Fibroblast of pulmonary artery (primary cell): Measurements from ENCODE around the gene GRB10.

Experiments
- DNase-seq: peaks from one replicate; pipeline ENCODE4 v3.0.0-alpha.2; 2010; ENCODE audit warnings: low read depth
- H3K4me3 ChIP-seq: replicated peaks from 2 replicates; pipeline ENCODE4 v1.5.1; 2011; ENCODE audit warnings: low read depth, mild to moderate bottlenecking, control low read depth, low read length, moderate library complexity
- CTCF ChIP-seq: IDR thresholded peaks from 2 replicates; pipeline ENCODE4 v1.5.1; 2011; ENCODE audit warnings: mild to moderate bottlenecking, control low read depth, low read length, inconsistent platforms; ENCODE audit errors: missing control alignments

GRB10 gene

DNA sequence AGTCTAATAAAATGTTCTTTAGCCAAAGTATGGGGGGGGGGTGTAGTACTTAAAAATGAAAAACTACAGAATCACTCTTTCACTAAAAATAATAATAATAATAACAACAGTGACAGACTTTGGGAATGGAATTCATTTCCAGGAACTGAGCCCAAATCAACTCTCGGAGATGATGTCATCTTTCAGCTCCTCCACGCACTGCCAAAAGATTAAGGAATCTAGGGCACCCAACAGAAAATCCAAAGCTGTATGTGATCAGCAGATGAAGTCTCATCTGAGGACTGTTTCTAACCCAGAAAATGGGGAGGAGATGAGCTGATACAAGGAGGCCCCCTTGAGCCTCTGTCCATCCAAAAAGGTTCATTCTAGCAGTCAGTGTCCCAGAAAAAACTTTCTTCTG is 54.5 kb downstream of the GRB10 start:
- peak; percentile 73 for DNase-seq
- no peak for TF ChIP-seq CTCF
- no peak overlapping the region for H3K4me3 ChIP-seq

DNA sequence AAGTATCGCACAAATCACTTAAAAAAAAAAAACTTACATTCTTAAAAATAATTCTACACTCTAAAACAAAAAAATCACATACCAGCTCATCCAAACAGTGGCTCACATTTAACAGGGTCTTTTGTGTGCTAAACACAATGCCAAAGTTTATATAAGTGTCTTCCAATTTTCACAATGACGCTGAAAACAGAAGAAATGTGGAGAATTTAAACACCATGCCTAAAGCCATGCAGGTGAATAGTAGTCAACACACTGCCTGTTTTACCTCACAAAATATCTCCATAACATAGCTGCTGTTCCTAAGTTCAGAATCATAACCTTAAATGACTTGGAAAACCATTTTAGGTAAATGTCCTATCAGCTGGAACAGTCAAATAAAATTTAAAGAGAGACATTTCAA is 55.0 kb downstream of the GRB10 start:
- no peak overlapping the region for H3K4me3 ChIP-seq
- TF ChIP-seq CTCF, result no peak
- DNase-seq, result no peak

GRCh38 chr7:50727072-50727471 is 55.6 kb downstream of the GRB10 start:
- TF ChIP-seq CTCF, result no peak
- H3K4me3 ChIP-seq, result no peak overlapping the region
- DNase-seq, result peak; percentile 53

GRCh38 chr7:50725774-50726173 is 56.9 kb downstream of the GRB10 start:
- no peak for TF ChIP-seq CTCF
- no peak overlapping the region for H3K4me3 ChIP-seq
- DNase-seq, result no peak

GRCh38 chr7:50724526-50725520 is 57.9 kb downstream of the GRB10 start:
- DNase-seq, result no peak
- H3K4me3 ChIP-seq, result no peak overlapping the region
- no peak for TF ChIP-seq CTCF

- H3K4me3 ChIP-seq, result no peak overlapping the region
- no peak for TF ChIP-seq CTCF
- no peak for DNase-seq
Observed at GRCh38 chr7:50723888-50724287, 58.8 kb downstream of the GRB10 start.
